OCI-LY3 (cell line): Measurements from ENCODE around the gene DGLUCY.

Experiments used
- EZH2phosphoT487 ChIP-seq: fragments of 200-600 bp; shearing (Covaris generic); IDR thresholded peaks from 2 replicates; pipeline ENCODE4 v1.6.1; 2018; ENCODE audit warnings: antibody characterized with exemption, mixed run types, low read depth
- TF ChIP-seq, protein P1 (sequence below): fragments of 200-600, 300-600 bp; sonication (generic); IDR thresholded peaks from 2 replicates; pipeline ENCODE4 v1.5.1; 2014; ENCODE audit warnings: antibody characterized with exemption, low read length, low read depth

GRCh38 chr14:91233936-91234790 is 120.3 kb downstream of the DGLUCY start:
- no peak for TF ChIP-seq EZH2phosphoT487
- TF ChIP-seq, protein P1, sequence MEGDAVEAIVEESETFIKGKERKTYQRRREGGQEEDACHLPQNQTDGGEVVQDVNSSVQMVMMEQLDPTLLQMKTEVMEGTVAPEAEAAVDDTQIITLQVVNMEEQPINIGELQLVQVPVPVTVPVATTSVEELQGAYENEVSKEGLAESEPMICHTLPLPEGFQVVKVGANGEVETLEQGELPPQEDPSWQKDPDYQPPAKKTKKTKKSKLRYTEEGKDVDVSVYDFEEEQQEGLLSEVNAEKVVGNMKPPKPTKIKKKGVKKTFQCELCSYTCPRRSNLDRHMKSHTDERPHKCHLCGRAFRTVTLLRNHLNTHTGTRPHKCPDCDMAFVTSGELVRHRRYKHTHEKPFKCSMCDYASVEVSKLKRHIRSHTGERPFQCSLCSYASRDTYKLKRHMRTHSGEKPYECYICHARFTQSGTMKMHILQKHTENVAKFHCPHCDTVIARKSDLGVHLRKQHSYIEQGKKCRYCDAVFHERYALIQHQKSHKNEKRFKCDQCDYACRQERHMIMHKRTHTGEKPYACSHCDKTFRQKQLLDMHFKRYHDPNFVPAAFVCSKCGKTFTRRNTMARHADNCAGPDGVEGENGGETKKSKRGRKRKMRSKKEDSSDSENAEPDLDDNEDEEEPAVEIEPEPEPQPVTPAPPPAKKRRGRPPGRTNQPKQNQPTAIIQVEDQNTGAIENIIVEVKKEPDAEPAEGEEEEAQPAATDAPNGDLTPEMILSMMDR: no peak
